IMR-90 (cell line): ENCODE data around the gene GOLGA5.

ENCODE experiments used
- CEBPB ChIP-seq: IDR thresholded peaks from 2 replicates; pipeline ENCODE4 v1.6.1; 2012; ENCODE audit warnings: low read depth, low read length, improper control_type of control experiment
- CHD1 ChIP-seq: IDR thresholded peaks from 2 replicates; pipeline ENCODE4 v1.6.1; 2012; ENCODE audit warnings: low read depth, low read length, improper control_type of control experiment
- CTCF ChIP-seq: conservative IDR thresholded peaks from 2 replicates; pipeline ENCODE4 v1.5.1; 2012; ENCODE audit warnings: mild to moderate bottlenecking, low read depth, low read length, improper control_type of control experiment
- MAFK ChIP-seq: IDR thresholded peaks from 2 replicates; pipeline ENCODE4 v1.6.1; 2012; ENCODE audit warnings: low read depth, low read length, improper control_type of control experiment
- MXI1 ChIP-seq: IDR thresholded peaks from 2 replicates; pipeline ENCODE4 v1.6.1; 2012; ENCODE audit warnings: low read depth, mild to moderate bottlenecking, low read length, moderate library complexity, borderline replicate concordance
- NFE2L2 ChIP-seq: fragments of 150-350 bp; IDR thresholded peaks from 2 replicates; pipeline ENCODE4 v1.6.1; 2016; ENCODE audit warnings: low read depth, mild to moderate bottlenecking, low read length
- POLR2A ChIP-seq: IDR thresholded peaks from 2 replicates; pipeline ENCODE4 v1.6.1; 2012; ENCODE audit warnings: mild to moderate bottlenecking, low read depth, low read length
- RAD21 ChIP-seq: IDR thresholded peaks from 2 replicates; pipeline ENCODE4 v1.6.1; 2012; ENCODE audit warnings: low read length, improper control_type of control experiment
- RCOR1 ChIP-seq: IDR thresholded peaks from 2 replicates; pipeline ENCODE4 v1.6.1; 2012; ENCODE audit warnings: mild to moderate bottlenecking, low read length, improper control_type of control experiment; ENCODE audit not compliant: insufficient replicate concordance
- SMC3 ChIP-seq: fragments of 150-350 bp; IDR thresholded peaks from 2 replicates; pipeline ENCODE4 v1.6.1; 2016; ENCODE audit warnings: low read depth, mild to moderate bottlenecking, antibody characterized with exemption, low read length, moderate library complexity
- TF ChIP-seq, protein P1 (sequence below): fragments of 150-350 bp; IDR thresholded peaks from 2 replicates; pipeline ENCODE4 v1.6.1; 2017; ENCODE audit warnings: mild to moderate bottlenecking, antibody characterized with exemption, low read length, low read depth
- TF ChIP-seq, protein P2 (sequence below): fragments of 150-350 bp; IDR thresholded peaks from 2 replicates; pipeline ENCODE4 v1.6.1; 2016; ENCODE audit warnings: low read depth, mild to moderate bottlenecking, low read length, moderate library complexity, borderline replicate concordance

- TF ChIP-seq POLR2A (no peak), CTCF (no peak), CHD1 (no peak), NFE2L2 (no peak), MXI1 (no peak), SMC3 (no peak), CEBPB (no peak), RCOR1 (no peak), MAFK (no peak), RAD21 (no peak)
- TF ChIP-seq, protein P1, sequence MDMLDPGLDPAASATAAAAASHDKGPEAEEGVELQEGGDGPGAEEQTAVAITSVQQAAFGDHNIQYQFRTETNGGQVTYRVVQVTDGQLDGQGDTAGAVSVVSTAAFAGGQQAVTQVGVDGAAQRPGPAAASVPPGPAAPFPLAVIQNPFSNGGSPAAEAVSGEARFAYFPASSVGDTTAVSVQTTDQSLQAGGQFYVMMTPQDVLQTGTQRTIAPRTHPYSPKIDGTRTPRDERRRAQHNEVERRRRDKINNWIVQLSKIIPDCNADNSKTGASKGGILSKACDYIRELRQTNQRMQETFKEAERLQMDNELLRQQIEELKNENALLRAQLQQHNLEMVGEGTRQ: no peak
- TF ChIP-seq, protein P2, sequence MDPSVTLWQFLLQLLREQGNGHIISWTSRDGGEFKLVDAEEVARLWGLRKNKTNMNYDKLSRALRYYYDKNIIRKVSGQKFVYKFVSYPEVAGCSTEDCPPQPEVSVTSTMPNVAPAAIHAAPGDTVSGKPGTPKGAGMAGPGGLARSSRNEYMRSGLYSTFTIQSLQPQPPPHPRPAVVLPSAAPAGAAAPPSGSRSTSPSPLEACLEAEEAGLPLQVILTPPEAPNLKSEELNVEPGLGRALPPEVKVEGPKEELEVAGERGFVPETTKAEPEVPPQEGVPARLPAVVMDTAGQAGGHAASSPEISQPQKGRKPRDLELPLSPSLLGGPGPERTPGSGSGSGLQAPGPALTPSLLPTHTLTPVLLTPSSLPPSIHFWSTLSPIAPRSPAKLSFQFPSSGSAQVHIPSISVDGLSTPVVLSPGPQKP: no peak
These were observed 39.1 kb upstream of the GOLGA5 start for GRCh38 chr14:92754966-92755365.
